Epithelial cell of proximal tubule (primary cell): ENCODE results near the gene ANKRD40CL. TPM values are rescaled to one million over a fixed set of nuclear protein-coding genes. Genes with fewer than 3 reads are reported as not detected.

Experiments
- DNase-seq: peaks from one replicate; pipeline ENCODE4 v3.0.0-alpha.2; 2011; ENCODE audit warnings: low read depth
- H3K4me3 ChIP-seq: 2 replicates; pipeline ENCODE4 v1.5.1; 2011; ENCODE audit warnings: low read depth, mild to moderate bottlenecking, low read length
- CTCF ChIP-seq: conservative IDR thresholded peaks from 2 replicates; pipeline ENCODE4 v1.5.1; 2012; ENCODE audit warnings: low read depth, mild to moderate bottlenecking, low read length
- total RNA-seq: library from RNA; depleted of rRNA; stranded (reverse); fragments of >200 nt; gene quantifications from 2 replicates; pipeline ENCODE4 v1.2.3, GENCODE V29; 2015

ANKRD40CL gene
- total RNA-seq, 1 donor from 2014 or later, result not detected

- DNase-seq, result no peak
- TF ChIP-seq CTCF, result no peak
- no peak overlapping the region for H3K4me3 ChIP-seq
Observed at GRCh38 chr17:50778988-50779387, 11.7 kb upstream of the ANKRD40CL start.

GRCh38 chr17:50778471-50778870 is 11.2 kb upstream of the ANKRD40CL start:
- no peak overlapping the region for H3K4me3 ChIP-seq
- TF ChIP-seq CTCF, result no peak
- no peak for DNase-seq

GRCh38 chr17:50775926-50776325 is 8.6 kb upstream of the ANKRD40CL start:
- no peak for TF ChIP-seq CTCF
- H3K4me3 ChIP-seq, result no peak overlapping the region
- DNase-seq, result no peak

GRCh38 chr17:50774225-50774803 is 7.0 kb upstream of the ANKRD40CL start:
- no peak for DNase-seq
- no peak overlapping the region for H3K4me3 ChIP-seq
- TF ChIP-seq CTCF, result no peak

GRCh38 chr17:50771991-50772785 is 4.9 kb upstream of the ANKRD40CL start:
- TF ChIP-seq CTCF, result no peak
- DNase-seq, result no peak
- no peak overlapping the region for H3K4me3 ChIP-seq

GRCh38 chr17:50770346-50770745 is 3.0 kb upstream of the ANKRD40CL start:
- no peak overlapping the region for H3K4me3 ChIP-seq
- no peak for DNase-seq
- no peak for TF ChIP-seq CTCF

GRCh38 chr17:50769884-50770283 is 2.6 kb upstream of the ANKRD40CL start:
- no peak overlapping the region for H3K4me3 ChIP-seq
- no peak for DNase-seq
- TF ChIP-seq CTCF, result no peak
